HepG2 (cell line): Measurements from ENCODE around the gene ESPN. TPM values are rescaled to one million over a fixed set of nuclear protein-coding genes. Genes with fewer than 3 reads are reported as not detected.

Source experiments
- EP300 ChIP-seq, 3 experiments: sonication (generic) in 1 of 3; formaldehyde crosslinking in 1 of 3; IDR thresholded peaks; 2 replicates each; pipeline versions ENCODE4 v1.5.1 to v1.6.1; 2011 to 2020; ENCODE audit warnings: low read depth in 2 of 3, low read length in 2 of 3, borderline replicate concordance in 1 of 3, improper control_type of control experiment in 1 of 3, mild to moderate bottlenecking in 1 of 3, missing genetic modification reagents in 1 of 3, moderate library complexity in 1 of 3
- FOXA1 ChIP-seq, 2 experiments: fragments of 450-650 bp in 1 of 2; sonication (generic) in 1 of 2; formaldehyde crosslinking in 1 of 2; IDR thresholded peaks; 2 replicates each; pipeline versions ENCODE4 v1.4.0 to v1.6.1; 2016 to 2020; ENCODE audit warnings: missing genetic modification reagents in 1 of 2
- HIVEP1 ChIP-seq: sonication (generic); formaldehyde crosslinking; IDR thresholded peaks from 2 replicates; pipeline ENCODE4 v1.4.0; 2020; ENCODE audit warnings: mild to moderate bottlenecking, missing genetic modification reagents
- HMGXB4 ChIP-seq, 2 experiments: sonication (generic) in 1 of 2; formaldehyde crosslinking in 1 of 2; IDR thresholded peaks; 2 replicates each; pipeline versions ENCODE4 v1.4.0 to v1.6.1; 2018 to 2020; ENCODE audit warnings: missing genetic modification reagents in 2 of 2, borderline replicate concordance in 1 of 2, low read depth in 1 of 2, mild to moderate bottlenecking in 1 of 2, missing biosample characterization in 1 of 2
- HNRNPH1 ChIP-seq: fragments of 200-400 bp; formaldehyde crosslinking; optimal IDR thresholded peaks from 2 replicates; pipeline ENCODE3; 2017; ENCODE audit warnings: mild to moderate bottlenecking, low read depth, low read length
- IRF2 ChIP-seq: IDR thresholded peaks from 2 replicates; pipeline ENCODE4 v1.6.1; 2018; ENCODE audit warnings: missing genetic modification reagents, missing compliant biosample characterization
- NR2F6 ChIP-seq, 2 experiments: IDR thresholded peaks; 2 replicates each; pipeline ENCODE4 v1.6.1; 2016; ENCODE audit warnings: antibody characterized with exemption in 1 of 2, mild to moderate bottlenecking in 1 of 2
- POGZ ChIP-seq: sonication (generic); formaldehyde crosslinking; IDR thresholded peaks from 2 replicates; pipeline ENCODE4 v1.4.0; 2020; ENCODE audit warnings: mild to moderate bottlenecking, missing genetic modification reagents
- RAD21 ChIP-seq: fragments of 450-650 bp; formaldehyde crosslinking; IDR thresholded peaks from 2 replicates; pipeline ENCODE4 v1.5.0; 2020; ENCODE audit warnings: mild to moderate bottlenecking
- ZNF20 ChIP-seq: sonication (generic); formaldehyde crosslinking; IDR thresholded peaks from 2 replicates; pipeline ENCODE4 v1.4.0; 2020; ENCODE audit warnings: mild to moderate bottlenecking, moderate library complexity, missing genetic modification reagents
- ZNF350 ChIP-seq: sonication (generic); formaldehyde crosslinking; IDR thresholded peaks from 2 replicates; pipeline ENCODE4 v1.4.0; 2020; ENCODE audit warnings: mild to moderate bottlenecking, low read depth, missing genetic modification reagents, borderline replicate concordance
- ZNF362 ChIP-seq: sonication (generic); formaldehyde crosslinking; IDR thresholded peaks from 2 replicates; pipeline ENCODE4 v1.4.0; 2020; ENCODE audit warnings: missing genetic modification reagents, mild to moderate bottlenecking, borderline replicate concordance
- ZNF598 ChIP-seq: sonication (generic); formaldehyde crosslinking; IDR thresholded peaks from 2 replicates; pipeline ENCODE4 v1.5.1; 2020; ENCODE audit warnings: mild to moderate bottlenecking, missing genetic modification reagents, borderline replicate concordance
- ZNF678 ChIP-seq: sonication (generic); formaldehyde crosslinking; IDR thresholded peaks from 2 replicates; pipeline ENCODE4 v1.4.0; 2020; ENCODE audit warnings: mild to moderate bottlenecking, missing genetic modification reagents
- ZNF768 ChIP-seq: sonication (generic); formaldehyde crosslinking; IDR thresholded peaks from 2 replicates; pipeline ENCODE4 v1.4.0; 2020; ENCODE audit warnings: missing genetic modification reagents
- ZNF782 ChIP-seq: sonication (generic); formaldehyde crosslinking; IDR thresholded peaks from 2 replicates; pipeline ENCODE4 v1.4.0; 2020; ENCODE audit warnings: missing genetic modification reagents, mild to moderate bottlenecking, borderline replicate concordance
- polyA plus RNA-seq, 8 experiments: library from polyadenylated mRNA; depleted of rRNA in 3 of 8; stranded (reverse) in 7 of 8; unstranded in 1 of 8; fragments of >200 nt; fragmentation: Illumina TruSeq in 4 of 8; extraction: Trizol in 4 of 8; gene quantifications; 2 replicates each; pipeline versions ENCODE4 v1.2.1 to v1.2.3, GENCODE V29; 2011 to 2016; ENCODE audit warnings: low read depth in 4 of 8, missing spikeins in 1 of 8, mixed read lengths in 1 of 8; ENCODE audit not compliant: insufficient read depth in 1 of 8
- total RNA-seq, 5 experiments: library from RNA; depleted of rRNA; stranded (reverse); fragments of >200 nt; fragmentation: Illumina TruSeq; extraction: Trizol; gene quantifications; 2 replicates each; pipeline ENCODE4 v1.2.3, GENCODE V29; 2016; ENCODE audit warnings: low read depth in 1 of 5

Gene ESPN
- total and polyA plus RNA-seq, 2 of the 13 experiments (the other 11 are each of a cell fraction or from before 2014, with no cell fraction given) = 48.6 to 54.2 TPM

GRCh38 chr1:6438047-6438525, 13.5 kb downstream of the ESPN start (continued):
- TF ChIP-seq ZNF362 (CRISPR knock-in tag) = no peak
- TF ChIP-seq NR2F6 (IDR thresholded peaks at IDR 0.05) = no peak
- 0 out of 2 replicates have a peak, but pooled peaks have one; percentile 12 for TF ChIP-seq NR2F6 (CRISPR knock-in tag; IDR thresholded peaks at IDR 0.05)
- no peak for TF ChIP-seq HNRNPH1
- TF ChIP-seq HIVEP1 (CRISPR knock-in tag) = 0 out of 2 replicates have a peak, but pooled peaks have one; percentile 10
- TF ChIP-seq ZNF678 (CRISPR knock-in tag) = 0 out of 2 replicates have a peak, but pooled peaks have one; percentile 39
- peak; percentile 68; the same call in 1 of the 2 replicates for TF ChIP-seq ZNF768 (CRISPR knock-in tag)
- no peak for TF ChIP-seq FOXA1 (IDR thresholded peaks at IDR 0.05)
- TF ChIP-seq FOXA1 (CRISPR knock-in tag; IDR thresholded peaks at IDR 0.05) = no peak
- TF ChIP-seq ZNF598 (CRISPR knock-in tag) = 0 out of 2 replicates have a peak, but pooled peaks have one; percentile 25
- TF ChIP-seq EP300 (IDR thresholded peaks at IDR 0.05; ENCODE audit: low read depth in 2 of 2, low read length in 2 of 2) = no peak
- TF ChIP-seq EP300 (CRISPR knock-in tag; IDR thresholded peaks at IDR 0.05; ENCODE audit: borderline replicate concordance) = no peak
- TF ChIP-seq ZNF20 (CRISPR knock-in tag) = no peak
- peak; percentile 76 for TF ChIP-seq RAD21 (CRISPR knock-in tag)
- TF ChIP-seq POGZ (CRISPR knock-in tag) = no peak
- peak; percentile 59; the same call in 1 of the 2 replicates for TF ChIP-seq ZNF782
- TF ChIP-seq ZNF350 = 0 out of 2 replicates have a peak, but pooled peaks have one; percentile 22
- TF ChIP-seq HMGXB4 (CRISPR knock-in tag; IDR thresholded peaks at IDR 0.05; ENCODE audit: borderline replicate concordance in 1 of 2, low read depth in 1 of 2) = 0 out of 4 replicates have a peak, but pooled peaks of 1 of the 2 experiments have one; percentile 25
- 0 out of 2 replicates have a peak, but pooled peaks have one; percentile 18 for TF ChIP-seq IRF2
